ENCODE data around the gene ATXN7. TPM values are rescaled to one million over a fixed set of nuclear protein-coding genes. Genes with fewer than 3 reads are reported as not detected.

ATXN7 gene
- total RNA-seq, 1 experiment from 2014 or later = 11.3 TPM

GRCh38 chr3:63824309-63824708 lies 39.4 kb upstream of the ATXN7 start:
- no peaks in the 10 kb centered on the region for H3K4me1 ChIP-seq (ENCODE audit: insufficient read depth, low read length, poor library complexity, severe bottlenecking)
- TF ChIP-seq, protein P1, sequence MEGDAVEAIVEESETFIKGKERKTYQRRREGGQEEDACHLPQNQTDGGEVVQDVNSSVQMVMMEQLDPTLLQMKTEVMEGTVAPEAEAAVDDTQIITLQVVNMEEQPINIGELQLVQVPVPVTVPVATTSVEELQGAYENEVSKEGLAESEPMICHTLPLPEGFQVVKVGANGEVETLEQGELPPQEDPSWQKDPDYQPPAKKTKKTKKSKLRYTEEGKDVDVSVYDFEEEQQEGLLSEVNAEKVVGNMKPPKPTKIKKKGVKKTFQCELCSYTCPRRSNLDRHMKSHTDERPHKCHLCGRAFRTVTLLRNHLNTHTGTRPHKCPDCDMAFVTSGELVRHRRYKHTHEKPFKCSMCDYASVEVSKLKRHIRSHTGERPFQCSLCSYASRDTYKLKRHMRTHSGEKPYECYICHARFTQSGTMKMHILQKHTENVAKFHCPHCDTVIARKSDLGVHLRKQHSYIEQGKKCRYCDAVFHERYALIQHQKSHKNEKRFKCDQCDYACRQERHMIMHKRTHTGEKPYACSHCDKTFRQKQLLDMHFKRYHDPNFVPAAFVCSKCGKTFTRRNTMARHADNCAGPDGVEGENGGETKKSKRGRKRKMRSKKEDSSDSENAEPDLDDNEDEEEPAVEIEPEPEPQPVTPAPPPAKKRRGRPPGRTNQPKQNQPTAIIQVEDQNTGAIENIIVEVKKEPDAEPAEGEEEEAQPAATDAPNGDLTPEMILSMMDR (conservative IDR thresholded peaks at IDR 0.05; ENCODE audit: low read depth, low read length) = no peak
- no peak for TF ChIP-seq EZH2 (IDR thresholded peaks at IDR 0.05; ENCODE audit: borderline replicate concordance, low read depth, low read length, poor library complexity, severe bottlenecking)
- BruUV-seq (replicated peaks) = no TSS peak
- ChIA-PET POLR2A (ENCODE audit: low non-redundant PET) (no interaction called here), CTCF (no interaction called here)
- no peak overlapping the region for H3K4me3 ChIP-seq (ENCODE audit: low read depth, low read length, poor library complexity, severe bottlenecking)
- H3K9me3 ChIP-seq (ENCODE audit: low read depth, low read length, poor library complexity, severe bottlenecking) = no peaks in the 10 kb centered on the region
- no peak overlapping the region for H3K27ac ChIP-seq (ENCODE audit: low read depth, low read length, poor library complexity, severe bottlenecking)
- H3K36me3 ChIP-seq (ENCODE audit: insufficient read depth, low read length, poor library complexity, severe bottlenecking) = no peaks in the 10 kb centered on the region
- H3K27me3 ChIP-seq (replicated peaks; ENCODE audit: insufficient read depth, low read depth, low read length, poor library complexity) = no peaks in the 10 kb centered on the region
- DNase-seq (ENCODE audit: low spot score) = no peak
- intact Hi-C loops (cut with micrococcal nuclease; ENCODE audit: unreplicated experiment) = no loop called here

DNA sequence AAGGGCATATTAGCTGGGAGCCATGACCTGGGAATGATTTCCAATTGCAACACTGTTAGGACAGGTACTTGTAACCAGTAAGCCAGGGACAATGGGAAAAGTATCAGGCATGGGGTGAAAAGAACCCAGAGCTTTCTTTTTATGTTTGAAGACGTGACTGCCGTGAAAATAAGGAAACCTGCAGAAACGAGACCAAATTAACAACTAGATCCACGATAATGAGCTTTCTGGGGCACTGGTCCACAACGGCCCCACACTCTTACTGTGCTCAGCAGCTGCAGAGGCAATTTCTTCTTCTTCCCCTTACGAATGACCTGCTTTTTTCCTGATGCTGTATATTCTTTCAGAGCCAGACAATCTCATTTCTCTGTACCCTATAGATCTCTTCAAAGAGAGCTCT lies 33.1 kb upstream of the ATXN7 start:
- ChIA-PET POLR2A (ENCODE audit: low non-redundant PET) (no interaction called here), CTCF (no interaction called here)
- Histone ChIP-seq H3K9me3 (ENCODE audit: low read depth, low read length, poor library complexity, severe bottlenecking) (no peaks in the 10 kb centered on the region), H3K27me3 (replicated peaks; ENCODE audit: insufficient read depth, low read depth, low read length, poor library complexity) (no peaks in the 10 kb centered on the region), H3K27ac (ENCODE audit: low read depth, low read length, poor library complexity, severe bottlenecking) (no peak overlapping the region), H3K36me3 (ENCODE audit: insufficient read depth, low read length, poor library complexity, severe bottlenecking) (no peaks in the 10 kb centered on the region), H3K4me1 (ENCODE audit: insufficient read depth, low read length, poor library complexity, severe bottlenecking) (no peaks in the 10 kb centered on the region), H3K4me3 (ENCODE audit: low read depth, low read length, poor library complexity, severe bottlenecking) (no peak overlapping the region)
- intact Hi-C loops (cut with micrococcal nuclease; ENCODE audit: unreplicated experiment) = no loop called here
- no TSS peak for BruUV-seq (replicated peaks)
- TF ChIP-seq, protein P1 (conservative IDR thresholded peaks at IDR 0.05; ENCODE audit: low read depth, low read length) = no peak
- no peak for TF ChIP-seq EZH2 (IDR thresholded peaks at IDR 0.05; ENCODE audit: borderline replicate concordance, low read depth, low read length, poor library complexity, severe bottlenecking)
- DNase-seq (ENCODE audit: low spot score) = no peak

- Histone ChIP-seq H3K27me3 (replicated peaks; ENCODE audit: insufficient read depth, low read depth, low read length, poor library complexity) (no peaks in the 10 kb centered on the region), H3K9me3 (ENCODE audit: low read depth, low read length, poor library complexity, severe bottlenecking) (no peaks in the 10 kb centered on the region), H3K36me3 (ENCODE audit: insufficient read depth, low read length, poor library complexity, severe bottlenecking) (no peaks in the 10 kb centered on the region), H3K4me1 (ENCODE audit: insufficient read depth, low read length, poor library complexity, severe bottlenecking) (no peaks in the 10 kb centered on the region), H3K4me3 (ENCODE audit: low read depth, low read length, poor library complexity, severe bottlenecking) (no peak overlapping the region), H3K27ac (ENCODE audit: low read depth, low read length, poor library complexity, severe bottlenecking) (no peak overlapping the region)
- intact Hi-C loops (cut with micrococcal nuclease; ENCODE audit: unreplicated experiment) = no loop called here
- ChIA-PET POLR2A (ENCODE audit: low non-redundant PET) (no interaction called here), CTCF (no interaction called here)
- BruUV-seq (replicated peaks) = no TSS peak
- TF ChIP-seq EZH2 (IDR thresholded peaks at IDR 0.05; ENCODE audit: borderline replicate concordance, low read depth, low read length, poor library complexity, severe bottlenecking) = no peak
- TF ChIP-seq, protein P1 (conservative IDR thresholded peaks at IDR 0.05; ENCODE audit: low read depth, low read length) = no peak
- no peak for DNase-seq (ENCODE audit: low spot score)
These were observed 31.3 kb upstream of the ATXN7 start for GRCh38 chr3:63832395-63832794.
